ENCODE data around the gene ELF1. TPM values are rescaled to one million over a fixed set of nuclear protein-coding genes. Genes with fewer than 3 reads are reported as not detected.

Gene ELF1
- total and polyA plus RNA-seq, 2 experiments from 2014 or later = 39.4 to 91.1 TPM

DNA sequence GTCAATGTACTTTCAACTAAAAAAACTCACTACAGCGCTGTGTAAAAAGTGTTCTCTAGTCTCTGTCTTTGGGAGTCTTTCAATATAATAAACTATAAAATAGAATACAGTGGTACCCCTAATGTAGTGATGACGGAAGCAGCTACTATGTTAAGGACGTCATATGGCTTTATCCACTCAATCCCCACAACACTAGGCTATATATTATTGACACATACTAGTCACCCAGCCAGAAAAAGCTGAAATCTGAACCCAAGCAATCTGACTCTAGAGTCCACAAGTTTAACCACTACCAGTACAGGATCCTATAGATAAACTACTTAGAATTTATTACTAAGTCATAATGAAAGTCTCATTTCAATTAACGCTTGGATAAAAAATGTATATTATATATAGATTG lies 48.3 kb downstream of the ELF1 start:
- Histone ChIP-seq H3K27me3 (no peaks in the 10 kb centered on the region), H4K20me1 (ENCODE audit: insufficient read depth, poor library complexity, severe bottlenecking) (peaks cover 83% of the 10 kb centered on the region), H3K79me2 (peaks cover 94% of the 10 kb centered on the region), H3K9me3 (ENCODE audit: low read depth) (no peaks in the 10 kb centered on the region), H3K4me3 (no peak overlapping the region), H3K9me2 (replicated peaks; ENCODE audit: insufficient read depth) (no peaks in the 10 kb centered on the region), H3K4me2 (peak overlapping the region; percentile 56), H3K27ac (peak overlapping the region; percentile 65), H3K36me3 (replicated peaks; ENCODE audit: insufficient read depth, low read depth) (no peaks in the 10 kb centered on the region), H3K4me1 (ENCODE audit: insufficient read depth) (peaks cover 52% of the 10 kb centered on the region), H2AFZ (no peak overlapping the region)
- DNase-seq (ENCODE audit: low spot score) = no peak
- no peak for TF ChIP-seq EZH2 (IDR thresholded peaks at IDR 0.05; ENCODE audit: borderline replicate concordance)
- no peak for TF ChIP-seq EZH2phosphoT487 (IDR thresholded peaks at IDR 0.05; ENCODE audit: low read depth, severe bottlenecking, unreplicated experiment)
- TF ChIP-seq, protein P1, sequence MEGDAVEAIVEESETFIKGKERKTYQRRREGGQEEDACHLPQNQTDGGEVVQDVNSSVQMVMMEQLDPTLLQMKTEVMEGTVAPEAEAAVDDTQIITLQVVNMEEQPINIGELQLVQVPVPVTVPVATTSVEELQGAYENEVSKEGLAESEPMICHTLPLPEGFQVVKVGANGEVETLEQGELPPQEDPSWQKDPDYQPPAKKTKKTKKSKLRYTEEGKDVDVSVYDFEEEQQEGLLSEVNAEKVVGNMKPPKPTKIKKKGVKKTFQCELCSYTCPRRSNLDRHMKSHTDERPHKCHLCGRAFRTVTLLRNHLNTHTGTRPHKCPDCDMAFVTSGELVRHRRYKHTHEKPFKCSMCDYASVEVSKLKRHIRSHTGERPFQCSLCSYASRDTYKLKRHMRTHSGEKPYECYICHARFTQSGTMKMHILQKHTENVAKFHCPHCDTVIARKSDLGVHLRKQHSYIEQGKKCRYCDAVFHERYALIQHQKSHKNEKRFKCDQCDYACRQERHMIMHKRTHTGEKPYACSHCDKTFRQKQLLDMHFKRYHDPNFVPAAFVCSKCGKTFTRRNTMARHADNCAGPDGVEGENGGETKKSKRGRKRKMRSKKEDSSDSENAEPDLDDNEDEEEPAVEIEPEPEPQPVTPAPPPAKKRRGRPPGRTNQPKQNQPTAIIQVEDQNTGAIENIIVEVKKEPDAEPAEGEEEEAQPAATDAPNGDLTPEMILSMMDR (IDR thresholded peaks at IDR 0.05; ENCODE audit: poor library complexity) = no peak
- WGBS (ENCODE audit: low lambda C conversion rate, missing lambda C conversion rate) = 74% methylated on average over 4 of the region's 4 CpGs

DNA sequence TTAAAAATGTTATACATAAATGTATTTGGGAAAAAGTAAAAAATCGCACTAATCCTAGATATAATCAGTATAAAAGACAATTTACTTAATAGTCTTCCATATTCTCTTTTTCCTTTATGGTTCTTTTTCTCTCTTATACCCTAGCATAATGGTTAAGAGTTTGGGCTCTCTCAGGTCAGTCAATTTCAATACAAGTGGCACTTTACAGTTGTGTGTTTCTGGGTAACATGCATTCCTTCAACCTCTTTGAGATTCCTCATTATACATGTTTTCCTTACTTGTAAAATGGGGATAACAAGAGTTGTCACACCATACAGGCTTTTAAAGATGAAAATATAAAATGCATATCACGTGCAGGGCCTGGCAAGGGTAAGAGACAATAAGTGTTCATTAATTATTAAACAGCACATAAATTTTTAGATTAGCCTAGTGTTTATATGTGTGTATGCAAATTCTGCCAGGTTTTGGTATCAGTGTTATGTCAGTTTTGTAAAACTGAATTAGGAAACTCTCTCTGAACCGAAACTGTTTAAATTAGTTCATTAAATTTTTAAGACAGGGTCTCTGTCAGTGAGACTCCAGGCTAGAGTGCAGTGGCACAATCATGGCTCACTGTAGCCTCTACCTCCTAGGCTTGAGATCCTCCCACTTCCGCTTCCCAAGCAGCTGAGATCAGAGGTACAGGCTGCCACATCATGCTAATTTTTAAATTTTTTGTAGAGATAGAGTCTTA lies 49.8 kb downstream of the ELF1 start:
- Histone ChIP-seq H3K4me2 (peak overlapping the region; percentile 56), H3K79me2 (peaks cover 100% of the 10 kb centered on the region), H3K27me3 (no peaks in the 10 kb centered on the region), H3K27ac (peak overlapping the region; percentile 65), H3K9me2 (replicated peaks; ENCODE audit: insufficient read depth) (no peaks in the 10 kb centered on the region), H3K4me1 (ENCODE audit: insufficient read depth) (peaks cover 42% of the 10 kb centered on the region), H4K20me1 (ENCODE audit: insufficient read depth, poor library complexity, severe bottlenecking) (peaks cover 89% of the 10 kb centered on the region), H3K4me3 (no peak overlapping the region), H2AFZ (no peak overlapping the region), H3K9me3 (ENCODE audit: low read depth) (no peaks in the 10 kb centered on the region), H3K36me3 (replicated peaks; ENCODE audit: insufficient read depth, low read depth) (no peaks in the 10 kb centered on the region)
- 87% methylated on average over 4 of the region's 4 CpGs for WGBS (ENCODE audit: low lambda C conversion rate, missing lambda C conversion rate)
- TF ChIP-seq, protein P1 (IDR thresholded peaks at IDR 0.05; ENCODE audit: poor library complexity) = no peak
- TF ChIP-seq EZH2phosphoT487 (IDR thresholded peaks at IDR 0.05; ENCODE audit: low read depth, severe bottlenecking, unreplicated experiment) (no peak), EZH2 (IDR thresholded peaks at IDR 0.05; ENCODE audit: borderline replicate concordance) (no peak)
- DNase-seq (ENCODE audit: low spot score) = no peak

DNA sequence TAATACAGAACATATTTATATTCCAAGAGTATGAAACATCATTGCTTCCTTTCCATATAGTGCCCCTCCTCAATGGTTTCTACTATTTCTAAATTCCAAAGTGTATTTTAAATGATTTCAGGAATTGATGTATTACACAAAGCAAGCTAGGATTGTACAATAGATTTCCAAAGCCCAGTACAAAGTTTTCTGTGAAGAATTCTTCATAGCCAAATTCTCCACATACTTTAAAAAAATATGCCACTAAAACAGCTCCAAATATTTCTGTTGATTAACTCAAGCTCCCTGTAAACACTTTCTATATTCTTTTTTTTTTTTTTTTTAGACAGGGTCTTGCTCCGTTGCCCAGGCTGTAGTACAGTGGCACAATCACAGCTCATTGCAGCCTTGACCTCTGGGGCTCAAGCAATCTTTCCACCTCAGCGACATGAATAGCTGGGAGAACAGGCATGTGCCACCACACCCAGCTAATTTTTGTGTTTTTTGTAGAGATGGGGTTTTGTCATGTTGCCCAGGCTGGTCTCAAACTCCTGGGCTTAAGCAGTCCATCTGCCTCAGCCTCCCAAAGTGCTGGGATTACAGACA lies 50.6 kb downstream of the ELF1 start:
- Histone ChIP-seq H3K36me3 (replicated peaks; ENCODE audit: insufficient read depth, low read depth) (no peaks in the 10 kb centered on the region), H3K4me1 (ENCODE audit: insufficient read depth) (peaks cover 33% of the 10 kb centered on the region), H3K79me2 (peaks cover 100% of the 10 kb centered on the region), H3K9me3 (ENCODE audit: low read depth) (no peaks in the 10 kb centered on the region), H3K9me2 (replicated peaks; ENCODE audit: insufficient read depth) (no peaks in the 10 kb centered on the region), H3K27ac (no peak overlapping the region), H4K20me1 (ENCODE audit: insufficient read depth, poor library complexity, severe bottlenecking) (peaks cover 84% of the 10 kb centered on the region), H3K4me3 (no peak overlapping the region), H2AFZ (no peak overlapping the region), H3K27me3 (no peaks in the 10 kb centered on the region), H3K4me2 (no peak overlapping the region)
- WGBS (ENCODE audit: low lambda C conversion rate, missing lambda C conversion rate) = 85% methylated on average over 2 of the region's 2 CpGs
- TF ChIP-seq EZH2phosphoT487 (IDR thresholded peaks at IDR 0.05; ENCODE audit: low read depth, severe bottlenecking, unreplicated experiment) (no peak), EZH2 (IDR thresholded peaks at IDR 0.05; ENCODE audit: borderline replicate concordance) (no peak)
- TF ChIP-seq, protein P1 (IDR thresholded peaks at IDR 0.05; ENCODE audit: poor library complexity) = no peak
- no peak for DNase-seq (ENCODE audit: low spot score)
